Uterus (tissue), 2 donors: Measurements from ENCODE around the gene MBNL1.

ENCODE experiments used
- POLR2A ChIP-seq, 2 donors: fragments of 450-650 bp; IDR thresholded peaks; one replicate each; pipeline ENCODE4 v1.6.1; 2016; ENCODE audit warnings: antibody characterized with exemption in 2 of 2, mild to moderate bottlenecking in 1 of 2, moderate library complexity in 1 of 2
- TF ChIP-seq, protein P1 (sequence below), 4 experiments: fragments of 200-600 bp in 2 of 4; fragments of 450-650 bp in 2 of 4; sonication (generic) in 2 of 4; IDR thresholded peaks; one replicate each; pipeline ENCODE4 v1.5.1; 2016 to 2019; ENCODE audit warnings: antibody characterized with exemption in 4 of 4, mild to moderate bottlenecking in 2 of 4, moderate library complexity in 1 of 4

DNA sequence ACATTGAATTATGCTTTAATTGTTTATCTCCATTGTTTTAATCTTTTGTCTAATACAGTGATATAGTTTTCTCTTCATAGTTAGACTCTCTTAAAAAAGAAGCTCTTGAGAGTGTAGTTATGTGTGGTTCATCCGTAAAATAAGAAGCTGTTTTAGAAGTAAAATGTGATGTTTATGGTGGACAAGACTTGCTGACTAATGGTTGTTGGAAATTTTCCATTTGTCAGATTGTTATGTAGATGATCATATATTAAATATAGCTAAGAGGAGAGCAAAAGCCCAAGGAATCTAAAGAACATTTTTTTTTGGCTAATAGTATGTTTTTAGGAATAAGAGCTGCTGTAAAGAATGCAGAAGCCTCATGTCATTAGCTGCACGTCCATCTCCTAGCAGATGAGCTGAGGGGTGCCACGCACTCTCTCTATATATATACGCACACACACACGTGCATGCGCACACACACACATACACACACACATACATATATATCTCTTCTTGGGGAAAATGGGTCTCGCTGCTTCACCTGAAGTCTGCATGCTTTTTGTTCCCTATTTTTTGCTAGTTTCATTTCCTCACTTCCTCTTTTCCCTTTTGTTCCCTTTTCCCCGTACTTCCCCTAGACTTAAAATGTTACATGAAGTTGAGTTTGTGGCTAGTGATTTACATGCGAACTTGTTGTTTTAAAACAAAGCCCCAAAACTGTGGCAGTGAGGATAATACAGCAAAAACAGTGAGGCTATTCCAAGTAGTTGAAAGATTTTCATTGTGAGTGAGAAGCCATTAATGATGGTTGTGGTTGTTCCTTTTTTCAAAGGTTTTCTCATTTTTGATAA is 107.8 kb downstream of the MBNL1 start:
- TF ChIP-seq POLR2A (IDR thresholded peaks at IDR 0.05) = no peak
- TF ChIP-seq, protein P1, sequence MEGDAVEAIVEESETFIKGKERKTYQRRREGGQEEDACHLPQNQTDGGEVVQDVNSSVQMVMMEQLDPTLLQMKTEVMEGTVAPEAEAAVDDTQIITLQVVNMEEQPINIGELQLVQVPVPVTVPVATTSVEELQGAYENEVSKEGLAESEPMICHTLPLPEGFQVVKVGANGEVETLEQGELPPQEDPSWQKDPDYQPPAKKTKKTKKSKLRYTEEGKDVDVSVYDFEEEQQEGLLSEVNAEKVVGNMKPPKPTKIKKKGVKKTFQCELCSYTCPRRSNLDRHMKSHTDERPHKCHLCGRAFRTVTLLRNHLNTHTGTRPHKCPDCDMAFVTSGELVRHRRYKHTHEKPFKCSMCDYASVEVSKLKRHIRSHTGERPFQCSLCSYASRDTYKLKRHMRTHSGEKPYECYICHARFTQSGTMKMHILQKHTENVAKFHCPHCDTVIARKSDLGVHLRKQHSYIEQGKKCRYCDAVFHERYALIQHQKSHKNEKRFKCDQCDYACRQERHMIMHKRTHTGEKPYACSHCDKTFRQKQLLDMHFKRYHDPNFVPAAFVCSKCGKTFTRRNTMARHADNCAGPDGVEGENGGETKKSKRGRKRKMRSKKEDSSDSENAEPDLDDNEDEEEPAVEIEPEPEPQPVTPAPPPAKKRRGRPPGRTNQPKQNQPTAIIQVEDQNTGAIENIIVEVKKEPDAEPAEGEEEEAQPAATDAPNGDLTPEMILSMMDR (IDR thresholded peaks at IDR 0.05) = no peak
